Astrocyte of the hippocampus (primary cell): ENCODE results near the gene MEIOSIN.
A peak's percentile ranks its signal among the peaks of the same experiment; 100 is the strongest.

Experiments used
- DNase-seq: peaks from one replicate; pipeline ENCODE4 v3.0.0; 2011; ENCODE audit warnings: low read depth, low spot score

MEIOSIN gene

DNA sequence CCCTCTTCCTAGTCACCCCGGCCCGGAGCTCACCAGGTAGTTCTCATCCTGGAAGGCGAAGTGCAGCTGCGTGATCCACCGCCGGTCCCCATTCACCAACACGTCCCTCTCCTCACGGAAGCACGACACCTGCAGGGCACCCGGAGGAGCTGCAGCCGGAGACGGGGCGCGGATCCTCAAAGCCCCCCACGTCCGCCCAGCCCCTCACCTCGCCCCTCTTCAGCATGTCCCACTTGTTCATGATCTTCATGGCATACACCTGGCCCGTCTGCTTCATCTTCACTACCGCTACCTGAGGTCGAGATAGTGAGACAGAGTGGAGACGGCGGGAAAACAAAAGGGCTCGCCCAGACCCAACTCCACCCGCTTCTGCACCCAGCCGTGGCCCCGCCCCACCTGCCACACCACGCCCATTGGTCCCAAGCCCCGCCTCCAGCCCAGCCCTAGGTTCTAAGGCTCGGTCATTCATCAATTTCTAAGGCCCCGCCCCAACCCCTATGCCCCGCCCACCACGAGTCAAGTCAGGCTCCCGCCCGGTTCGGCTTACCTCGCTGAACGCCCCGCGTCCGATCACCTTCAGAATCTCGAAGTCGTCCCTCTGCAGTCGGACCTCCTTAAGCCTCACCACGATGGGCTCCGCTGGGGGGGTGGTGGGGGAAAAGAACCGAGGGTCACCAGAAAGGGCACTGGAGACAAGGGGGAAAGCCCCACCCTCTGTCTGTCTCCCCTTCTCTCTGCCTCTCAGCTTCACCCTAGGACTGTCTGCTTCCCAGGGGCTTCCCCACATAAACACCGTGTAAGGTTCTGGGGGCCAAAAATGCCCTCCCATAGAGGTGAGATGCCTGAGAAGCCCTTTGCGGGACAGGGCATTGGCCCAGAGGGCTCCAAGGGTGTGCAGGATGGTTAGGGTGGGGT is 46.2 kb downstream of the MEIOSIN start:
- DNase-seq, result peak; percentile 85

DNA sequence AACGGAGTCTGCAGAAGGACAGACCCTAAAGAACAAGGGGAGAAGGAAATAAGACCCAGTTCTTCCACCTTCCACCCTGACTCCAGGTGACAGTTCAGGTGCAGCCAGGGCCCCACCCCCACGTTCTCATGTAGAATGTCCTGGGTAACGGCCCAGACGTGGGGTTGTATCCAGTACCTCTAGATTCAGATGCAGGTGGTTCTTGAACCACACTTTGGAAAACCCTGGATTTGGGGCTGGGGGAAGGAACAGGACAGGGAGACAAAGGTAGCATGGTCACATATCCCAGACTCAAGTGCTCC is 46.9 kb downstream of the MEIOSIN start:
- DNase-seq, result no peak

DNA sequence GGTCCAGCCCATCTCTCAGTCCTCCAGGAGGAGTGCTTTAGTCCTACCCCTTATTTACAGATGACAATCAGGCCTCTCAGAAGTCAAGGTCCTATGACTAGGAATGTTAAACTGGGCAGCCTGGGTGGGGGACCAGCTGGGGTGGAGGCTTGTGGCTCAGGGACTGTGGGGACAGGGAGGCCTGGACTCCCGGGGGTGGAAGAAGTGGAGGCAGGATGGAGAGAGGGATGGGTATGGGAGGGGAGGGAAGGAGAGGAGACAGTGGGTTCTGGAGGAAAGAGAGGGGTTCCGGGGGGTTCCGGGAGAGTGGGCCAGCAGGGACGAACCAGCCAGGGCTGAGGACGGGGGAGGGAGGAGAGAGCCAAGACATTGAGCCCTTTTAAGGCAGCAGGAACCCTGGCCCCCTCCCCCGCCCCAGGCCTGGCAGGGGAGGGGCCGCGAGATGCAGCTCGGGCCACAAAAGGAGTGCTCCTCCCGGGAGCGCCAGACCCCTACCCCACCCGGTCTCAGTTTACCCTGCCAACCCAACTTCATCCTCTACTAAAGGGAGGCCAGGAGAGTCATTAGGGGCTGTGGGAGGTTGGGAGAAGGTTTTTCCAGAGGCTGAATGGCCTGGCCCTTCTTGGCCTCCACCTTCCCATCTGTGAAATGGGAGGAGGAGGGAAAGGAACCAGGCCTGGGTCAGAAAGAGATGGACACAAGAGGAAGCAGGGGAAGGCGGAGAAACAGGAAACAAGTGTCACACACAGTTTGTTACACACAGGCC is 47.4 kb downstream of the MEIOSIN start:
- DNase-seq, result no peak

DNA sequence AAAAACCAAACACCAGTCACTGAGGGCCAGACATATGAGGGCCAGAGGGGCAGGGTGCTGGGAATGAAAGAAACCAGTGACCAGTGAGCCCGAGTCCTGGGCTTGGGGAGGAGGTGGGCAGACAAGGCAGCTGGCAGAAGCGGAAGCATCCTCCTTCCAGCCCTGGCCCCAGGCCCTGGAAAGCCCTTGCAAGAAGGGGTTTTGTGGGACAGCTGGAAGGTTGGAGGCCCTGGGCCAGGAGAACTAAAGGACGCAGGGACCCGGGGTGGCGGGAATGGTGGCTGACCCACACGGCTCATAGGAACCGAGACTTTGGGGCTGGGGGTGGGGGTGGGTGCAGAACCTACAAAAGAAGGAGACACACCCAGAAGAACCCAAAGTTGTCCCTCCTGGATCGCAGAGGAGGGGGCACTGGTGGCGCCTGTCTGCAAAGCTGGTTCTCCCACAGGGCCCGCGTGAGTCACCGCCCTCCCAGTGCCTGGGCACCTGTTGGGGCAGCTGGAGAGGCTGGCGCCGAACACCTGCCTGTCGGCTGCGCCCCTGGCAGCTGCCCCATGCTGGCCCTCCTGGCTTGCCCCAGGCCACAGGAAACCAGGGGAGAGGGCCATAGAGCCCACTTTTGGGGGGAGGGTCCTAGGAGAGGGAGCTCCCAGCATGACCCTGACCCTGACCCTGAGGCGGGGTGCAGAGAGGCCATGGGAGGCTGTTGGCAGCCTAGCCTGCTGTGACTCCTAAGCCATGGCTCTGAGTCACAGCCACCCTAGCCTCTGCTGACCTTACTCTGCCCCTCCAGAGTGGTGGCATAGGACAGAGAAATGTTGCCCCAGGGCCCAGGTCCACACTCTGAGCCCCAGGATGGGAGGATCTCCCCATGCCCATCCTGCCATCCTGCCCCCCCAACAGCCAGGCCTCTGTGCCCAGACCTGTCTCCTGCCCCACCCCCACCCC is 48.2 kb downstream of the MEIOSIN start:
- DNase-seq, result no peak

DNA sequence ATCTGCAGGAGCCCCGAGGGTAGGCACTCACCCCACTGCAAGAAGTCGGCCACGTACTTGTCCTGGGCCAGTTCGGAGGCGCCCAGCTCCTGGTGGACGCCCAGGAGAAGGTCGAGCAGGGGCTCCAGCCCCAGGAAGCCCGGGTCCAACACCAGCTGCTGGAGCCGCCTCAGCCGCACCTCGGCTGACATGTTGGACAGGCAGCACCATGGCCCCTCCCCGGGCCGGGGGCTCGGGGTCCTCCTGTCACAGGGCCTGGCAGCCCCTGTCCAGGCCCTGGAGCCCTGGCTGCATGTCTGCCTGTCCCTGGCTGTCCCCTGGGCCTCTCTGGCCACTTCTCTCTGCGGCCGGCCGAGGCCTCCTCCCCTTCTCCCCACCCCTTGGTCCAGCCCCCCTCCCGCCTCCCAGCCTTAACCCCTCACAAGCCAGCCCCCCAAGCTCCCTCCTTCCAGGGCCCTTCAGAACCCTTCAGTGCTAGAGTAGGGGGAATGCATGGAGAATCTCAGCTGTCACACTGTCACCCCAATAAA is 49.0 kb downstream of the MEIOSIN start, which contains the start of gene DMPK:
DMPK (minus strand) TSS at position 329 of the 530 bp plus-strand sequence; CDS start at position 191, 138 bp downstream.
- no peak for DNase-seq

DNA sequence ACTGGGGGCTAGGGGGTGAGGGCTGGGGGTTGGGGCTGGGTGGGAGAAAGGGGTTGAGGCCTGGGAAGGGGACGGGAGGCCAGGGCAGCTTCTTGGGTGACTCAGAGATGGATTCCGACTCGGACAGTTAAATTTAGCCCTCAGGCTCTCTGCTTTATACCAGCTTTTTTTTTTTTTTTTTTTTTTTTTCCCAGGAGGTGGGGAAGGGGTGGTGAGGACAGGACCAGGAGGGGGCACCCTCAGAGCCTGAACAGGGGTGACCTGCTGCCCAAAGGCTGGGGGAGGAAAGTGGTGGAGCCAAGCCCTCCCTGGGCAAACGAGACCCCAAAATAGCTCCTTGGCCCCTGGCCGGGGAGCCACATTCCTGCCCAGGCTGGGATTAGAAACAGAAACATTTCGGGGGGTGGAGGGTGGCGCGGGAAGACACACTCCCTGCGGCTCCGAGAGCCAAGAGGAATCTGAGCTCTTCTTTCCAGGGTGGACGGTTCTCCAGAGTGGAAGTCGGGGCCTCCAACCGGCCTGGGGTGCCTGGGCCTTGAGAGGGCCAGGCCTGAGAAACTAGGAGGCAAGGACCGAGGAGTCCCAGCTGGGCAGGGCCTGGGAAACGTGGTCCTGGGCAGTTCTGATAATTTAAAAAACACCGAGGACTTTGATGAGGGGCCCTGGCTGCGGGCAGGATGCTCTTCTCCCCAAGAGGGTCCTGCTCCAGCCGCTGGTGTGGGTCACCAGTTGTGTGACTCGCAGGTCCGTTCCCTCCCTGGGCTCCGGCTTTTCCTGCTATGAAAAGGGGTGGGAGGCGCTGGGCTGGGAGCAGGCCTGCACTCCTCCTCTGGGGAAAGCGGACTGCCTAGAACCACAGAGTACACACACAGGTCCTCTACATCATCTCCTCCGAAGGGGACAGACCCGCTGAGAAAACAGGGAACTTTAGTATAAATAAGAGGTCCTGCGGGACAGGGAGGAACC is 49.9 kb downstream of the MEIOSIN start:
- DNase-seq, result peak; percentile 66

DNA sequence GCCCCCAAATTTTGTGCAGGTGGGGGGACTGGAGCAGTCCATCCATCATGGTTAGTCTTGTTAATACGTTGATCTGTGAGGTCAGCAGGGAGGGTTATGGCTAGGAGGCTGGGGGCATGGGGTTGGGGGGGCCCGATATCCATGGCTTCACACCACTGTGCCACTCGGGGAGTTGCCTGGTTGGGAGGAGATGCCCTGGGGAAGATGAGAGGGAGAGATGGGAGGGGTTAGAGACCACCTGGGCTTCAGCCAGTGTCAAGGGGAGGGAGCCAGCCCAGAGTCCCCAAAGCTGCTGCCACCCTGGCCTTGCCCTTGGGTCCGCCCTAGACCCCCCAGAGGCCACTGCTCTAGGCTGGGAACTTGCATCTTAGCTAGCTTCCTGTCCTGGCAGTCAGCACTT is 50.9 kb downstream of the MEIOSIN start:
- no peak for DNase-seq

DNA sequence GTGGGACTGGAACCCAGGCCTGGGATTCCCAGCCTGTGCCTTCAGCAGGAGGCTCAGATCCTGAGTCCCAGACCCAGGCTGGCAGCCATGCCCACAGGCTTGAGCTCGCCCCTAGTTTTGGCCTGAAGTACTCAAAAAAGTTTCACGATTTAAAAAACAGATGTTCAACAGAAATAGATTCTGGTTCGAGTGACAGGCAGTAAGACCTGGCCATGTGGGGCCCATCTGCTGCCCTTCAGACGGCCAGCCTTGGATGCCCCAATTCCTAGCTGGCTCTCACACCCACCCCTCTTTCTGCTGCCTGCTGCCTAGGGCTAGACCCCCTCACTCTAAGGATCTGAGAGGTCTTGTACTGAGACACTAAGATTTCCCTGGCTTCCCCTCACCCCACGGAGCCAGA is 51.9 kb downstream of the MEIOSIN start:
- DNase-seq, result no peak

DNA sequence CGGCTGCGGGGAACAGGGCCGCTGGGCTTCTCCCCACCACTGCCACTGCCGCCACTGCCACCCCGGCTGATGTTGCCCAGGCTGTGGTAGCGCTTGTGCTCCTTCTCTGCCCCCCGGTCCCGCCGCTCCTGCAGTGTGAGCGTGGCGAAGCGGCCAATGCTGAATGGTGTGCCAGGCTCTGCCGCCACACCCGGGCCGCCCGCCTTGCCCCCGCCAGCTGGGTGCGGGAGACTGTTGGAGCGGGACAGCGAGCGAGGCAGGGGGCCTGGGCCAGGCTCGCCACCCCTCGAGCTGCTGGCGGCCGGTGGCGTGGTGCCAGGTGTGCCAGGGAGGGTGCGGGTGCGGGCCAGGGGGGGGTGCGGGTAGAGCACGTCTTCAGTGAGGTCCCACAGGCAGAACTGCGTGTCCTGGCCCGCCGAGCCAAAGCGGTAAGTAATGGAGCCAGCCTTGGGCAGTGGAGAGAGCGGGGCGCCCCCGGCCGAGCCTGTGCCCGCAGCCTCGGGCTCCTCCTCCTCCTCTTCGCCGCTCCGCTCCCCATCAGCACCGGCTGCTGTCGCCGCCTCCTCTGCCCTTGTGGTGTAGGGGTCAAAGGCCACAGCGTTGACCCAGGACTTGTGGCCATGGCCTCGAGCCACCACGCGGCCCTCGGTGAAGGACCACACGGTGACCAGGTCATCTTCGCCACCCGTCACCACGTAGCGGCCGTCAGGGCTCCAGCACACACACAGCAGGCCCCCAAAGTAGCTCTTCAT is 52.7 kb downstream of the MEIOSIN start:
- no peak for DNase-seq

DNA sequence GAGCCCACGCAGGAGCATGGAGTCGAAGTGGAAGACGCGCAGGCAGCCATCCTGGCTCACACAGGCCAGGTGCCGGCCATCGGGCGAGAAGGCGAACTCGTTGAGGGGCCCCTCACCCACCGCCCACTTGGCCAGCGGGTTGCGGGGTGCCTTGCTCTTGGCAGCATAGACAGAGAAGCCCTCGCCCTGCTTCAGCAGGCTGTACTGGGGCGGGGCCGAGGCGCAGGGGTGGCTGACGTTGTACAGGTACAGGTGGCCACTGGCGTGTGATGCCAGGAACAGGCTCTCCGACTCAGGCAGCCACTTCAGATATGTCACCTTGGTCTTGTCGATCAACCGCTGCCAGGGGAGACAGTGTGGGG is 53.3 kb downstream of the MEIOSIN start:
- DNase-seq, result no peak

DNA sequence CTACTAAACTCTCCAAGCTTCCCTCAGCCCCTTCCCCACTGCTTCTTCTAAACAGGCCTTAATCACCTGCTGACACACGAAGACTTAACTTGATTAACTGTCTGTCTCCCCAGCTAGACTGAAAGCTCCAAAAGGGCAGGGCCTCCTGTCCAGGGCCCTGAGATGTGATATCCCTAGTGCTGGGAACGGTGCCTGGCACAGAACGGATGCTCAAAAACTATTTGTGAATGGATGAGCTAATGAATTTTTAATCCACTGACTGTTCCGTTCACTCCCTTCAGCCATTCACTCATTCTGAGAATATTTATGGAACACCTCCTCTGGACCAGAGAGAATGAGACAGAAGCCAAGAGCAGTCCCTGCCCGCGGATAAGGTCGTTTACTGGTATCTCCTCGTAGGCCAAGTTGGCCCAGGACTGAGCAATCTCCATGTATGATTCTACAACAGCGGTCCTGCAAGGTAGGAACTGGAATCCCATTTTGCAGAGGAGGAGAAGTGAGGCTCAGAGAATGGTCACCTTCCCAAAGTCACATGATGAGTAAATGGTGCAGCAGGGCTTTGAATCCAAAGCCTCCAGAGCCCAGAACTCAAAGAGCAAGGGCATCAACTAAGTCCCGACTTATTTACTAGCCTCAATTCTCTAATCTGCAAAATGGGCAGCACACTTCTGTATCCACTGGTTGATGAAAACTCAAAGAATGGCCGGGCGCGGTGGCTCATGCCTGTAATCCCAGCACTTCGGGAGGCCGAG is 56.0 kb downstream of the MEIOSIN start:
- DNase-seq, result no peak

DNA sequence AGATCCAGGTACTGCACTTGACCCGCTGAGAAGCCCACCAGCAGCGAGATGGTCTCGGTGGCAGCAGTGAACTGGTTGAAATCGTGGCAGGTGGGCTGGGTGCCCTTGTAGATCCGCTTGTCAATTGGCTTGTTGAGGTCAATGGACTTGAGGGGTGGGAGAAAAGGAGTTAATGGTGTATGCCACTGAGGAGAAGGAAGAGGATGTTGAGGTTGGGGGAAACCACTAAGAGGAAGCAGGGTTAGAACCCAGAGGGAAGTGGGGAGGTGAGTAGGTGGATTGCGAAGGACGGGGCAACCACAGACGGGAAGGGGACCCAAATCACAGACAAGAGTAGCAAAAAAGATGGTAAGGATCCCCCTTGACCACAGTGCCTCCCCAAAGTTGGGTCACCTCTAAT is 57.7 kb downstream of the MEIOSIN start:
- no peak for DNase-seq

DNA sequence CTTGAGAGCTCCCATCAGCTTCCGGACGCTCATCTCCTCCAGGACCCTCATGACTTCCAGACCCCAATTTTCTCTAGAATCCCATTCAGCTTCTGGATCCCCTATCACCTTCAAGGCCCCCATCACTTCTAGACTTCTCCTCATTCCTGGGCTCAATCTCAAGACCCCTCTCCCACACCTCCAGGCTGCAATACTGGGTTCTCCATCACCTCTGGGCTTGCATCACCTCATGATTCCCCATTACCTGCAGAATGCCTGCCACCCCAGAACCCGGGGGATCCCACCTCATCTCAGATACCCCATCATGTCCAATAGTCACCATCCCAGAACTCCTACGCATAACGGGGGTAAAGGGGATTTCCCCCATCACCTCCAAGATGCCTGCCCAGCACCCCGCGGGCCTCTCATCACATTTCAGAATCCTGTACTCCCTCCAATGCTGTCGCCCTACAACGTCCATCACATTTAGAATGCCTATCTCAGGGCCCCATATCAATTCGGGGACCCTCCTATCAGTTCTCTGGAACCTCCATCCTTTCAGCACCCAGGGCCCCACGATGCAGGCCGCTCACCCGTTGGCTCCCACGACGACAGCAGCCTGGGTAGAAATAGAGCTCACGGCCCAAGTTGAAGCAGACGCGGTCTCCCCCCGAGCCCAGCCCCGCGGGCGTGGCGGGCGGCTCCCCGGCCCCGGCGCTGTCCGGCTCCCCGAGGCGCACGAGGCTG is 58.7 kb downstream of the MEIOSIN start:
- peak; percentile 42 for DNase-seq

DNA sequence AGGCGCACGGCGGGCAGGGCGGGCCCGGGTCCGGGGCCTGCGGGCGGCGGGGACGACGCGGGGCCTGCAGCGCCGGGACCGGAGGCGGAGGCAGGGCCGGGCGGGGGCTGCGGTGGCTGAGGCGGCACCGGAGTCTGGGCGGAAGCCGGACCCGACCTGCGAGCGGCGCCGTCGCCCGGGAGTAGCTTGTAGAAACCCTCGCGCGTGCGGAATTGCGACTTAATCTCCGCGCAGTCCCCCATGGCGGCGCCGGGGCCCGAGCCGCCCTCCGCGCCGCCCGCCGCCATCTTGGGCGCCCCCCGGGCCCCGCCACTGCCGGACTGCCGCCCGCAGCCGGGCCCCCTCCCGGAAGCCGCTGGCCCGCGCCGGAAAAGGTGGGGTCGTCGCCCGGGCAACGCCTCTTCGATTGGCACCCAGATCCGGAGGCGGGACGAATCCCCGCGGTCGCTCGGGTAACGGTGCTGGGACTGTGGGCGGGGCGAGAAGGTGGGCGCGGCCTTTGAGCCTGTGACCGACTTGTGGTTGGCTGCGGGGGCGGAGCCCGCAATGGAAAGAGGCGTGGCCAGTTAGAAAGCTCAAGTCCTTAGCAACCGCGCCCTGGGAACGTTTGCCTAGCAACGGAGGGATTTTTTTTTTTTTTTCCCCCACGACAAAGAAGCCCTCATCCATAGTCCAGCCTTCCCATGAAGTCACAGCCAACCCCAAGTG is 59.4 kb downstream of the MEIOSIN start, which contains the start of gene DMWD:
DMWD (minus strand) TSS at position 376 of the 708 bp plus-strand sequence; CDS start at position 287, 89 bp downstream.
- DNase-seq, result peak; percentile 100

DNA sequence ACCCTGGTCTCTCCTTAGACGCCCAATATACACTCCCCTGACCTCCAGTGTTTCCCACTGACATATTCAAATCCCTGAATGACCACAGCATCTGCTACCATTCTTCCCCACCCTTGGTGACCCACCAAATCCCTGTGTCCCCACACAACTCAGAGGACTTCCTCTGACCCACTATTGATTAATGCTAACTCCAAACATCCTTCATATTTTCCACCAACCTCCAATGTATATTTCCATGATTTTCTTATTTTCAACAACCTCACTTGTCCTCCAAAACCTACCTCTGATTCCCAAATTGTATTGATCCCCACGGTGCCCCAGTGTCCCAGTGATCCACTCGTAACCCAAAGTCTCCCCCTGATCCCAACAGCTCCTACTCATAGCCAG is 59.9 kb downstream of the MEIOSIN start:
- DNase-seq, result no peak

DNA sequence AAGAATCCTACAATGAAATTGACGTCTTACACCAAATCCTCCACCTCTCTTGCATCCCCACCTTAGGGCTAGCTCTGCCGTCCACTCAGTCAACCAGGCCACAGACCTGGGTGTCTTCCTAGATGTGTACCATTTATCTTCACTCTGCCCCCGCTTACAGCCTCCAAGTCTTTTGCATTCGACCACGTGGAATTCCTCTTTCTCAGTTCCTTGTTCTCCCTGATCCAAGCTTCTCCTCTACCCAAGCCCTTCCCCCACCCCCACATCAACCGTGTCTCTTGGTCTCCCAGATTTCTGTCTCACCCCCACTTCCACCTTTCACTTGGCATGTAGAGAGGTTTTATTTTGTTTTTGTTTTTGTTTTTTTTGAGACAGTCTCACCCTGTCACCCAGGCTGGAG is 60.6 kb downstream of the MEIOSIN start:
- no peak for DNase-seq

DNA sequence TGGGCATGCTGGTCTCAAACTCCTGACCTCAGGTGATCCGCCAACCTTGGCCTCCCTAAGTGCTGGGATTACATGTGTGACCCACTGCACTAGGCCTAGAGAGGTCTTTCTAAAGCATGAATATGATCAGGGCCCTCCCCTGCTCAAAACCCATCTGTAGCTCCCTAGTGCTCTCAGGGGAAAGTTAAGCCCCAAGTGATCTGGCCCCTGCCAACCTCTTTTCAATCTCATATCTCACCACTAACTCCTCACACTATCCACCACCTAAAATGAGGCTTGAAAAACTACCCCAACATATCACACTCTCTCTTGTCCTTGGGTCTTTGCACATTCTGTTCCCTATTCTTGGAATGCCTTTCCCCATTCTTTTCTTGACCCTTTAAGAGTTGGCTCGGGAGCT is 61.4 kb downstream of the MEIOSIN start:
- no peak for DNase-seq
